Sigmoid colon (tissue), 4 donors: ENCODE data around the gene CREB3L4.

Source experiments
- CTCF ChIP-seq, 4 experiments: fragments of 450-650 bp in 3 of 4; fragments of 200-600 bp in 1 of 4; IDR thresholded peaks; one replicate each; pipeline ENCODE4 v1.5.1; 2016 to 2019; ENCODE audit warnings: antibody characterized with exemption in 4 of 4, mild to moderate bottlenecking in 3 of 4, moderate library complexity in 2 of 4
- POLR2A ChIP-seq, 2 donors: fragments of 450-650 bp; IDR thresholded peaks; one replicate each; pipeline ENCODE4 v1.6.1; 2016; ENCODE audit warnings: antibody characterized with exemption in 2 of 2, mild to moderate bottlenecking in 2 of 2, moderate library complexity in 2 of 2
- POLR2AphosphoS5 ChIP-seq, 4 donors: sonication (generic); formaldehyde crosslinking; IDR thresholded peaks; one replicate each; pipeline ENCODE4 v1.6.1; 2017; ENCODE audit warnings: antibody characterized with exemption in 4 of 4

DNA sequence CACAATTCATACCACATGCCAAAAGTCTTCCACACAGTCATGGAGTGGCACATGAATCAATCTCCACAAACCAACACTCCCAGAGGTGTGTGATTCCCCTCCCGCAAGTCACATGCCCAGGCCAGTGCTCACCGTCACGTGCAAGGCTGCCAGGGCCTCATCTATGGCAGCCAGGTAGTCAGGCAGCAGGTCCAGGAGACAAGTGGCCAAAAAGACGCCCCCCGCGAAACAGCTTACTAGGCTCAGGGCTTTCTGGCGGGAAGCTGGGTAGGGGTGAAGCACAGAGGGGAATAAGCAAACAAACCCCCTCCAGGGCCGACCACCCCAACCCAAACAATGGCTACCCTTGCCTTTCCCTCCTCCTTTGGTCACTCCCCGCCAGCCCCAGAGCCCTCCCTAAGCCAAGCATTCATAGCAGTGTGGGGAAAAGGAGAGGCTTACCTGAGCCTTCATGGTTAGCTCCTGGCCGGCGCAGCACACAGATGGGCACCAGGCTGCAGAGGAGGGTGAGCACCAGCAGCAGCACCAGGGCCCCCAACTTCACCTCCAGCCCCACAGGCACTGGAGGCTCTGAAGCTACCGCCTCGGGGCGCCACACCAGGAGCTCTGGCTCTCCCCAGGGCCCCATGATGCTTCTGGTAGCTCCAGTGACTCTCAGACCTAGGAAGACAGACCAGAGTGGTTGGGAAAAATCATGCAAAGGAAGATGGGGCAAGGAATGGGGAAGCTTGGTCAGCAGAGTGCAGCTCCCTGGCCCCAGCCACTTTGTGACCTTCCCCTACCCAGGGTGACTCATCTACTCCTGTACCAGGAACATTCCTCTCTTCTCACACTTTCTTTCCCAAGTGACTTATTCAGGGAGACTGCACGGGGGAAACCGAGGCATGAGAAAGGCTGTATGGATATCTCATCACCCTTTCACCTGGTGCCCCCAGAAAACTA, 5.3 kb upstream of the CREB3L4 start:
- TF ChIP-seq POLR2A (IDR thresholded peaks at IDR 0.05) (no peak), CTCF (IDR thresholded peaks at IDR 0.05) (no peak), POLR2AphosphoS5 (IDR thresholded peaks at IDR 0.05) (no peak)
